Lung (tissue), 12 donors: Measurements from ENCODE around the gene ARHGEF7. TPM values are rescaled to one million over a fixed set of nuclear protein-coding genes. Genes with fewer than 3 reads are reported as not detected.

Source experiments
- ATAC-seq: fragments of 200-7000 bp; cut with Tn5 transposase; one replicate; pipeline ENCODE4 v1.9.1; 2020; ENCODE audit warnings: moderate number of reproducible peaks; ENCODE audit not compliant: insufficient read depth, low FRiP score
- DNase-seq, 3 donors: peaks; one replicate each; pipeline ENCODE4 v3.0.0-alpha.2; 2013 to 2017
- H3K27ac ChIP-seq, 2 donors: one replicate each; pipeline ENCODE4 v1.5.1; 2013; ENCODE audit warnings: mild to moderate bottlenecking in 2 of 2, moderate library complexity in 2 of 2, control low read depth in 1 of 2, inconsistent platforms in 1 of 2, low read depth in 1 of 2, low read length in 1 of 2
- H3K27me3 ChIP-seq, 3 donors: one replicate each; pipeline ENCODE4 v1.5.1; 2013; ENCODE audit warnings: low read length in 2 of 3; ENCODE audit not compliant: control insufficient read depth in 3 of 3, insufficient read depth in 3 of 3
- H3K36me3 ChIP-seq, 4 donors: one replicate each; pipeline ENCODE4 v1.5.1; 2013; ENCODE audit warnings: low read length in 4 of 4, mild to moderate bottlenecking in 1 of 4, moderate library complexity in 1 of 4; ENCODE audit not compliant: control insufficient read depth in 4 of 4, insufficient read depth in 4 of 4
- H3K4me1 ChIP-seq, 5 donors: one replicate each; pipeline ENCODE4 v1.5.1; 2013; ENCODE audit warnings: low read length in 5 of 5, mild to moderate bottlenecking in 2 of 5, moderate library complexity in 1 of 5; ENCODE audit not compliant: control insufficient read depth in 5 of 5, insufficient read depth in 5 of 5
- H3K4me3 ChIP-seq: one replicate; pipeline ENCODE4 v1.5.1; 2013; ENCODE audit warnings: mild to moderate bottlenecking, control low read depth, moderate library complexity
- H3K9ac ChIP-seq, 2 donors: one replicate each; pipeline ENCODE4 v1.5.1; 2013; ENCODE audit warnings: low read length in 2 of 2, control low read depth in 1 of 2; ENCODE audit not compliant: insufficient read depth in 1 of 2
- H3K9me3 ChIP-seq, 4 donors: one replicate each; pipeline ENCODE4 v1.5.1; 2013; ENCODE audit warnings: low read length in 3 of 4, mild to moderate bottlenecking in 1 of 4, moderate library complexity in 1 of 4; ENCODE audit not compliant: control insufficient read depth in 4 of 4, insufficient read depth in 3 of 4
- WGBS, 2 donors: extraction: QIAGEN DNeasy Blood & Tissue Kit; methylation state at CpG; one replicate each; pipeline ENCODE4 v1.1.7; 2013; 5-methylcytosine and 5-hydroxymethylcytosine counted together
- polyA plus RNA-seq, 2 donors: library from polyadenylated mRNA; stranded (reverse); fragments of 200-250 nt; gene quantifications; one replicate each; pipeline ENCODE4 v1.2.1, GENCODE V29; 2013
- total RNA-seq, 2 donors: library from RNA; depleted of rRNA in 1 of 2; stranded (reverse); fragments of >200 nt in 1 of 2; gene quantifications; one replicate each; pipeline ENCODE4 v1.2.1, GENCODE V29; 2014 to 2021
- TF ChIP-seq, protein P1 (sequence below): IDR thresholded peaks from 2 replicates; pipeline ENCODE4 v1.5.1; 2012; ENCODE audit warnings: mild to moderate bottlenecking; ENCODE audit errors: control extremely low read depth, extremely low read depth
- donor health status: control.
- donor health status: control.
- donor health status: Bipolar disorder and iron deficiency.
- donor health status: healthy.
- donor health status: DM: yes; HTN: yes; CAD: no.

Gene ARHGEF7
- total and polyA plus RNA-seq, 4 donors: 20.9 to 143 (median 37.8) TPM

DNA sequence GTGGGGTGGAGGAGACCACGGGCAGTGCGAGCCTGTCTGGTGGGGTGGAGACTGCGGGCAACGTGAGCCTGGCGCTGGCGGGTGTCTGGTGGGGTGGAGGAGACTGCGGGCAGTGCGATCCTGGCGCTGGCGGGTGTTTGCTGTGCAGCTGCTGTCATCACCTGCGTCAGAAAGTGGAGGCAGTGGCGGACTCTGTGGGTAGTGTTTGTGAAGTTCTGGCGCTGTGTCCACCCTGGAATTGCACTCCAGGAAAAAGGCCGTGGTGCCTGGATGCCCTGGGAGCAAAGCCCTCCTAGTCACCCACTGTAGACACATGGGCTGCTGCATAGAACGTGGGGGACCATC lies 211.5 kb downstream of the ARHGEF7 start:
- H3K27ac ChIP-seq: no peak overlapping the region
- ATAC-seq (no peak), DNase-seq (no peak)
- no peaks in the 10 kb centered on the region for H3K36me3 ChIP-seq
- H3K4me3 ChIP-seq: no peak overlapping the region
- no peaks in the 10 kb centered on the region for H3K27me3 ChIP-seq
- WGBS, 2 donors: 89 to 92% methylated on average over 15 of the region's 15 CpGs
- TF ChIP-seq, protein P1, sequence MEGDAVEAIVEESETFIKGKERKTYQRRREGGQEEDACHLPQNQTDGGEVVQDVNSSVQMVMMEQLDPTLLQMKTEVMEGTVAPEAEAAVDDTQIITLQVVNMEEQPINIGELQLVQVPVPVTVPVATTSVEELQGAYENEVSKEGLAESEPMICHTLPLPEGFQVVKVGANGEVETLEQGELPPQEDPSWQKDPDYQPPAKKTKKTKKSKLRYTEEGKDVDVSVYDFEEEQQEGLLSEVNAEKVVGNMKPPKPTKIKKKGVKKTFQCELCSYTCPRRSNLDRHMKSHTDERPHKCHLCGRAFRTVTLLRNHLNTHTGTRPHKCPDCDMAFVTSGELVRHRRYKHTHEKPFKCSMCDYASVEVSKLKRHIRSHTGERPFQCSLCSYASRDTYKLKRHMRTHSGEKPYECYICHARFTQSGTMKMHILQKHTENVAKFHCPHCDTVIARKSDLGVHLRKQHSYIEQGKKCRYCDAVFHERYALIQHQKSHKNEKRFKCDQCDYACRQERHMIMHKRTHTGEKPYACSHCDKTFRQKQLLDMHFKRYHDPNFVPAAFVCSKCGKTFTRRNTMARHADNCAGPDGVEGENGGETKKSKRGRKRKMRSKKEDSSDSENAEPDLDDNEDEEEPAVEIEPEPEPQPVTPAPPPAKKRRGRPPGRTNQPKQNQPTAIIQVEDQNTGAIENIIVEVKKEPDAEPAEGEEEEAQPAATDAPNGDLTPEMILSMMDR: no peak
- peaks cover 0 to 2% (median 0%) of the 10 kb centered on the region in 4 donors for H3K9me3 ChIP-seq
- H3K4me1 ChIP-seq: peaks cover 0 to 27% (median 0%) of the 10 kb centered on the region in 5 donors
- H3K9ac ChIP-seq: no peak overlapping the region

DNA sequence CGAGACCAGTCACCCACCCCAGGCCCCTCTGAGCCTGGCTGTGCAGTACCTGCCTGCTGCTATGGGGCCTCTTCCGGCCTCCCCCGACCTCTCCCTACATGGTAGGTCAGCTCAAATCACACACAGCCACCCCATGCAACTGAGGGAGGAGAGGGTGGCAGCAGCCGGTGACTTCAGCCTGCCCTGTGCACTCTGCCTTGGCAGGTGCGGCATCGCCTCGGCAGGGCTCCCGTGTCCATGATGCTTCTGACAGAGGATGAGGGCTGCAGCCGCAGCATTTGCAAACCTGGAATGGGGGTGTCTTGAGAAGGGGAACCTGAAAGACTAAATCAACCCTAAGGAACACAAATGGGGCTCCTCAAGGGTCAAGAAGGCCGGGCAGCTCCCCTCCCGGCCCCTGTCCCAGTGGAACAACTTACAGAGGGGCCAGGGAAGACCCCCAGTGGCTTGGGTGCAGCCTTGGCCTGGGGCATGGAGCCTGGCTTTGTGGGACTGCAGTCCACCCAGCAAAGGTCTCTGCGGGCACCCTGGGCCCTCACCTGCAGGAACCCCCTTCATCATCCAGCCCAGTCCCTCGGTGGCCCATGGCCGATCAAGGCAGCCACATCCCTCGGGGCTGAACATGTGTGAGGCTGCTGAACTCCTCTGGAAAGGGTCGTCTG lies 212.0 kb downstream of the ARHGEF7 start:
- Histone ChIP-seq H3K36me3 (no peaks in the 10 kb centered on the region), H3K4me1 (peaks cover 0 to 27% (median 0%) of the 10 kb centered on the region in 5 donors), H3K27me3 (no peaks in the 10 kb centered on the region), H3K9ac (no peak overlapping the region), H3K27ac (no peak overlapping the region), H3K9me3 (peaks cover 0 to 2% (median 0%) of the 10 kb centered on the region in 4 donors), H3K4me3 (no peak overlapping the region)
- WGBS, 2 donors: 85 to 89% methylated on average over 16 of the region's 16 CpGs
- no peak for DNase-seq
- no peak for ATAC-seq
- TF ChIP-seq, protein P1: no peak

- peaks cover 0 to 2% (median 0%) of the 10 kb centered on the region in 4 donors for H3K9me3 ChIP-seq
- H3K4me1 ChIP-seq: peaks cover 0 to 27% (median 0%) of the 10 kb centered on the region in 5 donors
- peak in 1 of 3 donors; percentile 23 for DNase-seq
These were observed 212.8 kb downstream of the ARHGEF7 start for GRCh38 chr13:111327730-111328573.

More at GRCh38 chr13:111327730-111328573, 212.8 kb downstream of the ARHGEF7 start:
- no peaks in the 10 kb centered on the region for H3K36me3 ChIP-seq
- H3K9ac ChIP-seq: no peak overlapping the region
- no peak overlapping the region for H3K27ac ChIP-seq
- no peak for ATAC-seq
- H3K4me3 ChIP-seq: no peak overlapping the region
- WGBS, 2 donors: 88 to 90% methylated on average over 32 of the region's 32 CpGs
- H3K27me3 ChIP-seq: no peaks in the 10 kb centered on the region
- TF ChIP-seq, protein P1: no peak
